ENCODE data around the gene PDILT. TPM values are rescaled to one million over a fixed set of nuclear protein-coding genes. Genes with fewer than 3 reads are reported as not detected.

The PDILT gene
- total RNA-seq, 1 experiment from 2014 or later, result not detected

GRCh38 chr16:20317117-20317516 lies 87.4 kb downstream of the PDILT start:
- Mint-ChIP-seq H3K4me3 (no peak overlapping the region), H3K27me3 (ENCODE audit: low read depth) (no peaks in the 10 kb centered on the region), H3K4me1 (peaks cover 10% of the 10 kb centered on the region), H3K36me3 (no peaks in the 10 kb centered on the region), H3K27ac (no peak overlapping the region), H3K9me3 (peaks cover 10% of the 10 kb centered on the region)
- TF ChIP-seq NR1H2 (CRISPR knock-in tag; IDR thresholded peaks at IDR 0.05) (no peak), TCF7 (CRISPR knock-in tag; IDR thresholded peaks at IDR 0.05; ENCODE audit: low read depth) (no peak), ZNF423 (CRISPR knock-in tag; IDR thresholded peaks at IDR 0.05) (no peak), ZNF416 (CRISPR knock-in tag; IDR thresholded peaks at IDR 0.05) (no peak)
- no peak for DNase-seq (ENCODE audit: low spot score)
- ChIA-PET POLR2A (no interaction called here), CTCF (interaction anchor here (1.4 kb wide), 1 partner anchor 410 kb away, joined by 5 read pairs; no protein-coding TSS in a partner anchor)
- ATAC-seq, result no peak

- Mint-ChIP-seq H3K4me3 (no peak overlapping the region), H3K27me3 (ENCODE audit: low read depth) (no peaks in the 10 kb centered on the region), H3K9me3 (peaks cover 13% of the 10 kb centered on the region), H3K27ac (no peak overlapping the region), H3K36me3 (no peaks in the 10 kb centered on the region), H3K4me1 (peaks cover 10% of the 10 kb centered on the region)
- no peak for TF ChIP-seq ZNF232 (CRISPR knock-in tag; IDR thresholded peaks at IDR 0.05)
- no peak for TF ChIP-seq ETV6 (CRISPR knock-in tag; IDR thresholded peaks at IDR 0.05)
- TF ChIP-seq, protein P1, sequence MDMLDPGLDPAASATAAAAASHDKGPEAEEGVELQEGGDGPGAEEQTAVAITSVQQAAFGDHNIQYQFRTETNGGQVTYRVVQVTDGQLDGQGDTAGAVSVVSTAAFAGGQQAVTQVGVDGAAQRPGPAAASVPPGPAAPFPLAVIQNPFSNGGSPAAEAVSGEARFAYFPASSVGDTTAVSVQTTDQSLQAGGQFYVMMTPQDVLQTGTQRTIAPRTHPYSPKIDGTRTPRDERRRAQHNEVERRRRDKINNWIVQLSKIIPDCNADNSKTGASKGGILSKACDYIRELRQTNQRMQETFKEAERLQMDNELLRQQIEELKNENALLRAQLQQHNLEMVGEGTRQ (CRISPR knock-in tag; IDR thresholded peaks at IDR 0.05), result no peak
- no peak for TF ChIP-seq ZNF416 (CRISPR knock-in tag; IDR thresholded peaks at IDR 0.05)
- no peak for TF ChIP-seq EMX1 (CRISPR knock-in tag; IDR thresholded peaks at IDR 0.05)
- TF ChIP-seq, protein P2, sequence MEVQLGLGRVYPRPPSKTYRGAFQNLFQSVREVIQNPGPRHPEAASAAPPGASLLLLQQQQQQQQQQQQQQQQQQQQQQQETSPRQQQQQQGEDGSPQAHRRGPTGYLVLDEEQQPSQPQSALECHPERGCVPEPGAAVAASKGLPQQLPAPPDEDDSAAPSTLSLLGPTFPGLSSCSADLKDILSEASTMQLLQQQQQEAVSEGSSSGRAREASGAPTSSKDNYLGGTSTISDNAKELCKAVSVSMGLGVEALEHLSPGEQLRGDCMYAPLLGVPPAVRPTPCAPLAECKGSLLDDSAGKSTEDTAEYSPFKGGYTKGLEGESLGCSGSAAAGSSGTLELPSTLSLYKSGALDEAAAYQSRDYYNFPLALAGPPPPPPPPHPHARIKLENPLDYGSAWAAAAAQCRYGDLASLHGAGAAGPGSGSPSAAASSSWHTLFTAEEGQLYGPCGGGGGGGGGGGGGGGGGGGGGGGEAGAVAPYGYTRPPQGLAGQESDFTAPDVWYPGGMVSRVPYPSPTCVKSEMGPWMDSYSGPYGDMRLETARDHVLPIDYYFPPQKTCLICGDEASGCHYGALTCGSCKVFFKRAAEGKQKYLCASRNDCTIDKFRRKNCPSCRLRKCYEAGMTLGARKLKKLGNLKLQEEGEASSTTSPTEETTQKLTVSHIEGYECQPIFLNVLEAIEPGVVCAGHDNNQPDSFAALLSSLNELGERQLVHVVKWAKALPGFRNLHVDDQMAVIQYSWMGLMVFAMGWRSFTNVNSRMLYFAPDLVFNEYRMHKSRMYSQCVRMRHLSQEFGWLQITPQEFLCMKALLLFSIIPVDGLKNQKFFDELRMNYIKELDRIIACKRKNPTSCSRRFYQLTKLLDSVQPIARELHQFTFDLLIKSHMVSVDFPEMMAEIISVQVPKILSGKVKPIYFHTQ (CRISPR knock-in tag; IDR thresholded peaks at IDR 0.05), result no peak
- TF ChIP-seq, protein P3, sequence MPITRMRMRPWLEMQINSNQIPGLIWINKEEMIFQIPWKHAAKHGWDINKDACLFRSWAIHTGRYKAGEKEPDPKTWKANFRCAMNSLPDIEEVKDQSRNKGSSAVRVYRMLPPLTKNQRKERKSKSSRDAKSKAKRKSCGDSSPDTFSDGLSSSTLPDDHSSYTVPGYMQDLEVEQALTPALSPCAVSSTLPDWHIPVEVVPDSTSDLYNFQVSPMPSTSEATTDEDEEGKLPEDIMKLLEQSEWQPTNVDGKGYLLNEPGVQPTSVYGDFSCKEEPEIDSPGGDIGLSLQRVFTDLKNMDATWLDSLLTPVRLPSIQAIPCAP (CRISPR knock-in tag; IDR thresholded peaks at IDR 0.05), result no peak
- no peak for TF ChIP-seq IRF2 (CRISPR knock-in tag; IDR thresholded peaks at IDR 0.05; ENCODE audit: borderline replicate concordance, low read depth)
- no peak for TF ChIP-seq NFATC4 (CRISPR knock-in tag; IDR thresholded peaks at IDR 0.05)
- TF ChIP-seq ZNF317 (CRISPR knock-in tag; IDR thresholded peaks at IDR 0.05; ENCODE audit: borderline replicate concordance, low read depth), result no peak
- no peak for TF ChIP-seq ZNF138 (CRISPR knock-in tag; conservative IDR thresholded peaks at IDR 0.05)
- TF ChIP-seq, protein P4, sequence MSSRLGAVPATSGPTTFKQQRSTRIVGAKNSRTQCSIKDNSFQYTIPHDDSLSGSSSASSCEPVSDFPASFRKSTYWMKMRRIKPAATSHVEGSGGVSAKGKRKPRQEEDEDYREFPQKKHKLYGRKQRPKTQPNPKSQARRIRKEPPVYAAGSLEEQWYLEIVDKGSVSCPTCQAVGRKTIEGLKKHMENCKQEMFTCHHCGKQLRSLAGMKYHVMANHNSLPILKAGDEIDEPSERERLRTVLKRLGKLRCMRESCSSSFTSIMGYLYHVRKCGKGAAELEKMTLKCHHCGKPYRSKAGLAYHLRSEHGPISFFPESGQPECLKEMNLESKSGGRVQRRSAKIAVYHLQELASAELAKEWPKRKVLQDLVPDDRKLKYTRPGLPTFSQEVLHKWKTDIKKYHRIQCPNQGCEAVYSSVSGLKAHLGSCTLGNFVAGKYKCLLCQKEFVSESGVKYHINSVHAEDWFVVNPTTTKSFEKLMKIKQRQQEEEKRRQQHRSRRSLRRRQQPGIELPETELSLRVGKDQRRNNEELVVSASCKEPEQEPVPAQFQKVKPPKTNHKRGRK (CRISPR knock-in tag; IDR thresholded peaks at IDR 0.05; ENCODE audit: borderline replicate concordance), result no peak
- no peak for TF ChIP-seq ATF1 (CRISPR knock-in tag; IDR thresholded peaks at IDR 0.05)
- TF ChIP-seq, protein P5, sequence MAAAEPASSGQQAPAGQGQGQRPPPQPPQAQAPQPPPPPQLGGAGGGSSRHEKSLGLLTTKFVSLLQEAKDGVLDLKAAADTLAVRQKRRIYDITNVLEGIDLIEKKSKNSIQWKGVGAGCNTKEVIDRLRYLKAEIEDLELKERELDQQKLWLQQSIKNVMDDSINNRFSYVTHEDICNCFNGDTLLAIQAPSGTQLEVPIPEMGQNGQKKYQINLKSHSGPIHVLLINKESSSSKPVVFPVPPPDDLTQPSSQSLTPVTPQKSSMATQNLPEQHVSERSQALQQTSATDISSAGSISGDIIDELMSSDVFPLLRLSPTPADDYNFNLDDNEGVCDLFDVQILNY (CRISPR knock-in tag; IDR thresholded peaks at IDR 0.05), result no peak
- no peak for TF ChIP-seq ZNF671 (CRISPR knock-in tag; IDR thresholded peaks at IDR 0.05)
- no peak for TF ChIP-seq CREB1 (CRISPR knock-in tag; IDR thresholded peaks at IDR 0.05)
- TF ChIP-seq, protein P6, sequence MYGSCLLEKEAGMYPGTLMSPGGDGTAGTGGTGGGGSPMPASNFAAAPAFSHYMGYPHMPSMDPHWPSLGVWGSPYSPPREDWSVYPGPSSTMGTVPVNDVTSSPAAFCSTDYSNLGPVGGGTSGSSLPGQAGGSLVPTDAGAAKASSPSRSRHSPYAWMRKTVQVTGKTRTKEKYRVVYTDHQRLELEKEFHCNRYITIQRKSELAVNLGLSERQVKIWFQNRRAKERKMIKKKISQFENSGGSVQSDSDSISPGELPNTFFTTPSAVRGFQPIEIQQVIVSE (CRISPR knock-in tag; IDR thresholded peaks at IDR 0.05; ENCODE audit: borderline replicate concordance), result no peak
- TF ChIP-seq FOXK1 (CRISPR knock-in tag; IDR thresholded peaks at IDR 0.05), result no peak
- ChIA-PET POLR2A (no interaction called here), CTCF (interaction anchor here (1.4 kb wide), 1 partner anchor 409 kb away, joined by 5 read pairs; no protein-coding TSS in a partner anchor)
- DNase-seq (ENCODE audit: low spot score), result no peak
- no peak for ATAC-seq
These were observed 87.8 kb downstream of the PDILT start for GRCh38 chr16:20316715-20317114.
